Activated naive CD8-positive, alpha-beta T cell treated with anti-CD3 and anti-CD28 coated beads, Interleukin-2, amount 50 U/mL, for 24 hours (primary cell): Measurements from ENCODE around the gene CLIC1.
A peak's percentile ranks its signal among the peaks of the same experiment; 100 is the strongest.

ENCODE experiments used
- ATAC-seq: fragments of 150-1000 bp; cut with Tn5 transposase; one replicate; pipeline ENCODE4 v1.10.0; 2021
- DNase-seq: peaks from one replicate; pipeline ENCODE4 v3.0.0; 2021
- H3K27ac Mint-ChIP-seq: one replicate; pipeline ENCODE4 v1.8.0; 2021; ENCODE audit warnings: mild to moderate bottlenecking, mixed read lengths
- H3K27me3 Mint-ChIP-seq: one replicate; pipeline ENCODE4 v1.8.0; 2021; ENCODE audit warnings: mixed read lengths
- H3K36me3 Mint-ChIP-seq: one replicate; pipeline ENCODE4 v1.8.0; 2021; ENCODE audit warnings: low read depth, mixed read lengths
- H3K4me1 Mint-ChIP-seq: one replicate; pipeline ENCODE4 v1.8.0; 2021; ENCODE audit warnings: mixed read lengths
- H3K4me3 Mint-ChIP-seq: one replicate; pipeline ENCODE4 v1.8.0; 2021; ENCODE audit warnings: mild to moderate bottlenecking, moderate library complexity, mixed read lengths
- H3K9me3 Mint-ChIP-seq: one replicate; pipeline ENCODE4 v1.8.0; 2021; ENCODE audit warnings: mixed read lengths

Gene CLIC1

DNA sequence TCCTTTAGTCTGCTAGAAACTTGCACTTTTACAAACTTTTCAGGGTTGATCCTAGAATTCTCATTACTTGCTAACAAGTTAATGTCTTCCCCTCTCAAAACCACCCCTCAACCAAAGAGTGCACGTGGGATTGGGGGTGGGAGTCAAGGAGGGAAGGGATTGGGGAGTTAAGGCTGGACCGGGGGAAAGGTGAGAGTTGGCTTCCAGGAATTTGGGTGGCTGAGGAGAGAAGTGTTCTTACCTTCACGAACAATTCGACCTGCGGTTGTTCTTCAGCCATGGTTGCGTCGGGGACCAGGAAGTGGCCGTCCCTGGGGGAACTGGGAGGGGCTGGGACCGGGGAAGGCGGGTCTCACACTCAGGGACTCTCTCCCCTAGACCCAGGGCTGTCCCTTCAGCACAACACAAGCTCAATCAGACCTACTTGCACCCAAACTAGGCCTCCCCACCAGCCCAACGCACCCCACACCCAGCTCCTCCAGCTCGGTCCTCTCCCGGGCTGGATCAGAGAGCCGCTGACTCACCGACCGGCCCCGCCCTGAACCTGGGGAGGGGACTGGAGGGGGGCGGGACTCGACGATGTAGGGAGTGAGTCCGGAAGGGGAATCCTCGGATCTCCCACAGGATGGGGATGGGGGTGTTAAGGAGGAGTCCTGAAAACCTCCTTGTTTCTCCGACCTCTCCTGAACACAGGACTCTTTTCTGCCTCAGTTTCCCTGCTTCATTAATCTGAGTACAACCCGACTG, at the start of gene CLIC1:
CLIC1 (minus strand) TSS at position 510 of the 747 bp plus-strand sequence; CDS start at position 280, 230 bp downstream.
- Mint-ChIP-seq H3K27ac (peak within 1 kb of the TSS; percentile 83), H3K27me3 (peaks cover 3% of the 10 kb centered on the region), H3K4me3 (peak within 1 kb of the TSS; percentile 97), H3K9me3 (no peaks in the 10 kb centered on the region), H3K4me1 (peaks cover 63% of the 10 kb centered on the region), H3K36me3 (peaks cover 48% of the 10 kb centered on the region)
- DNase-seq = peak; percentile 87
- ATAC-seq = peak; percentile 42

DNA sequence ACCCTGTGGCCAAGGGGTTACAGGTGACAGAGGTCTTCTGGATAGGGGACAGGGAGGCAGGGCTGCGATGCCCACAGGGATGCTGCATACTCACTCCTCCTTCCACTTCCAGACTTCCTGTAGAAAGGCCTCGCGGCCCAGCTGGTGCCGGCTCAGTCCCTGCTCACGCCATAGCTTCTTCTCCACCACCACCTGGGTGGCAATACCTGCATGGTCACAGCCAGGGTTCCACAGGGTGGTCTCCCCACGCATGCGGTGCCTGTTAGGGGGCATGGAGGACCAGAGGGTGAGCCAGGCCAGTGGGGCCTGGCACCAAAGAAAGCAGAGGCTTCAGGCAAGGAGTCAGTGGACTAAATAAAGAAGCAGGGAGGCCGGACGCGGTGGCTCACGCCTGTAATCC, 49.1 kb upstream of the CLIC1 start:
- no peak overlapping the region for H3K27ac Mint-ChIP-seq
- H3K27me3 Mint-ChIP-seq = no peaks in the 10 kb centered on the region
- H3K9me3 Mint-ChIP-seq = no peaks in the 10 kb centered on the region
- H3K36me3 Mint-ChIP-seq = peaks cover 46% of the 10 kb centered on the region
- ATAC-seq (no peak), DNase-seq (no peak)
- peaks cover 5% of the 10 kb centered on the region for H3K4me1 Mint-ChIP-seq
- no peak overlapping the region for H3K4me3 Mint-ChIP-seq

DNA sequence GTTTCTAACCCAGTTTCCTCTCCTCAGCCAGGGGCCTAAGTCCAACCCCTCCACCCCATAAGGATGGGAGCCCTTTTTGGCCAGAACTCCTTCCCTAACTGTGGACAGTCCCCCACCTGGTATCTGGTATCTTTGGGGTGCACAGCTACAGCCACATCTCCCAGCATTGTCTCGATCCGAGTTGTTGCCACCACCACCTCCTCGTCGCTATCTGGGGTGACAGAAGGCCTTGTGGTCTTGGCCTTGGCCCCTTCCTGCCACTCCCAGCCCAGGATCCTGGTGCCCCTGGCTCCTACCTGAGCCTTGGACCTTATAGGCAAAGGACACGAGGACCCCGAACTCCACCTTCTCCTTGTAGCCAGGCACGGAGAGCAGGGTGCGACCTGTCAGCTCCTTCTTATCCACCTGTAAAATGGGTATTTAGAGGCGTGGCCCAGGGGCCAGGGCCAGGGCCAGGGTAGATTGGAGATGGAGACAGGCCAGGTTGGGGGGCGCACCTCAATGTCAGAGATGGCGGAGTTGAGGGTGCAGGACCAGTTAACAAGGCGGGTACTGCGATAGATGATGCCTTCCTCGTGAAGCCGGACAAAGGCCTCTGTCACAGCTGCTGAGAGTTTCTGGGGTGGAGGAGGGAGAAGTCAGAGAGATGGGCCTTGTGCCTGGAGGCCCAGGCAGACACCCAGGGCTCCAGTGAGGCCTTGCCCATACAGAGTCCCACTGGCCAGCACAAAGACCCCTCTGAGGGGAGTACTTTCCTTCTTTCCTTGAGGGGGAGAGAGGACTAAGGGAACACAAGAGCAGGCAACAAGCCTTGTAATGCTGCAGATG, 48.0 kb upstream of the CLIC1 start:
- ATAC-seq (no peak), DNase-seq (no peak)
- H3K9me3 Mint-ChIP-seq = no peaks in the 10 kb centered on the region
- no peaks in the 10 kb centered on the region for H3K27me3 Mint-ChIP-seq
- peaks cover 43% of the 10 kb centered on the region for H3K36me3 Mint-ChIP-seq
- H3K4me3 Mint-ChIP-seq = no peak overlapping the region
- no peak overlapping the region for H3K27ac Mint-ChIP-seq
- H3K4me1 Mint-ChIP-seq = peaks cover 3% of the 10 kb centered on the region

DNA sequence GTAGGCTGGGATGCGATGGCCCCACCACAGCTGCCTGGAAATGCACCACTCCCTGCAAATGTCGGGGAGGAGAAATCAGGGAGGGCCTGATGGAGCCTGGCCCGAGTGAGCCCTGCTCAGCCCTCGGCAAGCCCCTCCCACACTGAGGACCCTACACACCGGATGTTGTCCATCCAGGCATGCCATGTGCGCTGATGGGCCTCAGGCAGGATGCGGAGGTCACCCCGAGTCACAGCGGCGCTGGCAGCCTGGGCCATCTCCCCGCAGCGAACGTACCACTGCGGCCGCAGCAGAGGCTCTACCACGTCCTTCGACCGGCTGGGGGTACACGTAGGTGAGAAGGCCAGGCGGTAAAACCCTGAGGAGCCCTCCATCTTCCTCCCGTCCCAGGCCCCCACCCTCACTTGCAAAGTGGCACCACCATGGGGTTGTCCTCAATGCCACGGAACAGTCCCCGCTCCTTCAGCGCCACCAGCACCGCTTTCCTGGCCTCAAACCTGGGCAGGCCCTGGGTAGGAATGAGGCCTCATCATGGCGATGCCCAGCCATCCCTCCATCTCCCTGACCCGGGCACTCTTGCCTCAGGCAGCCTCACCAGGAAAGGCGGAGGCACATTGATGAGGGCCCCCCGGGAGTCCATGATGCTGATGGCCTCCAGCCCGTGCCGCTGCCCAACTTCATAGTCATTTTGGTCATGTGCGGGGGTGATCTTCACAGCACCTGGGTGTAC, 46.0 kb upstream of the CLIC1 start:
- ATAC-seq = no peak
- H3K36me3 Mint-ChIP-seq = peaks cover 41% of the 10 kb centered on the region
- no peak for DNase-seq
- H3K4me1 Mint-ChIP-seq = peaks cover 6% of the 10 kb centered on the region
- H3K9me3 Mint-ChIP-seq = no peaks in the 10 kb centered on the region
- no peak overlapping the region for H3K27ac Mint-ChIP-seq
- H3K27me3 Mint-ChIP-seq = no peaks in the 10 kb centered on the region
- no peak overlapping the region for H3K4me3 Mint-ChIP-seq

DNA sequence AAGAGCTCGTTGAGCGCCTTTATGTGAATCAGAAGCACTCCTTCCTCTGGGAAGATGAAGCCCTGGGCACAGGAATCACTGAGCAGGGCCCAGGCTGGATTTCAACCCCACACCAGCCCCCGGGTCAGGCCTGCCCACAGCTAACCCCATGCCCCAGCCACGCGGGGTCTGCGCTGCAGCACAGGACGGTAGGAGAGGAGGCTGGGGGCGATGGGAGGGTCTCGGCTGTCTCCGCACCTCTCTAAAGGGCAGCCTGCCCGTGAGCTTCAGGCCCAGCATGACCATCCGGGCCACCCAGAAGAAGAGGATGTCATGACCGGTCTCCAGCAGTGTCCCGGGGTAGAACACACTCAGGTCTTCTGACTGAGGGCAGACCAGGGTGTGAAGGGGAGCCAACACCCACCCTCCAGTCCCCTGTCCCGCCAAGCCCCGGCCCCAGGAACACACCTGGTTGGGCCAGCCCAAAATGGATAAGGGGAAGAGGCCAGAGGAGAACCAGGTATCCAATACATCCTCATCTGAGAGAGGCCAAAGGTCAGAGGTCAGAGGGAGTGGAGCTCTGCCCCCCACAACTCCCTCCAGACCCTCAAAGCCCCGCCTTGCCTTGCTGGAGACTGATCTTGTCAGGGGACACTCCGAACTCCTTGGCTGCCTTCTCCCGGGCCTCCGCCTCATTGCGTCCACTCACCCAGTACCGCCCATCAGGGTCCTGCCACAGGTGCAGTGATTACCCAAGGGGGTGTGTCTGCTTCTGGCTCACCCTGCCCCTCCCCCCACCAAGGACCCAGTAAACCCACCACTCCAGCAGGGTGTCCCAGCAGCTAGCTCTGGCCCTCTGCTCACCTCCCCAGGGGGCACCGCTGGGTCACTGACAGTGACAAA, 45.2 kb upstream of the CLIC1 start:
- peaks cover 37% of the 10 kb centered on the region for H3K36me3 Mint-ChIP-seq
- H3K27ac Mint-ChIP-seq = no peak overlapping the region
- DNase-seq (no peak), ATAC-seq (no peak)
- no peaks in the 10 kb centered on the region for H3K27me3 Mint-ChIP-seq
- H3K9me3 Mint-ChIP-seq = no peaks in the 10 kb centered on the region
- H3K4me3 Mint-ChIP-seq = no peak overlapping the region
- H3K4me1 Mint-ChIP-seq = peaks cover 15% of the 10 kb centered on the region

DNA sequence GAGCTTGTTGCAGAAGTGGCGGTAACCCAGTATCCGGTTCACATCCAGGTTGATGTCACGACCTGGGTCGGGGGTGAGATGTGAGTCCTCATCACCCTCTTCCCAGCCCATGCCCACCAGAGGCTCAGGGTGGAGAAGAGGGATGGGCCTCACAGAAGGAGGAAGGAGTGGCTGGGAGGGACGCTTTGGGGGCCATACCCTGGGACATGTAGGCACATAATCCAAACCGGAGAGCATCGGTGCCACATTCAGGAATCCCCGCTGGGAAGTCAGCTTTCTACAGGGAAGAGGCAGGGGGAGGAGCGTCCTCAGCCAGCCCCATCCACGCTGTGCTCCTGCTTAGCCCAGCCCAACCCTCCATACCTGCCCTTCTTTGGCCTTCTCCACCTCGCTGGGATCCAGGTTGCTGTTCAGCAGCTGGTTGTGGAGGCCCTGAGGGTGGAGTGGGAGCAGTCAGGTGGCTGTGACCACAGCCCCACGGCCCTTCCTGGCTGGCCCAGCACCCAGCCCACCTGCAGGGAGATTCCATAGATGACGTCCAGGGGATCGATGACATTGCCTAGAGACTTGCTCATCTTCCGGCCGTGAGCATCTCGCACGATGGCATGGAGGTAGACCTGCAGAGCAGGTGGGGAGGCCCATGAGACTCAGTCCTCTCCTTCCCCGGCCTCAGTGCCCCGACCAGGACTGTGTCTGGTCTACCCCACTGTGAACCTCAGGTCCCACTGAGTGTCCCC, 44.3 kb upstream of the CLIC1 start:
- Mint-ChIP-seq H3K9me3 (no peaks in the 10 kb centered on the region), H3K36me3 (peaks cover 34% of the 10 kb centered on the region), H3K27ac (no peak overlapping the region), H3K27me3 (no peaks in the 10 kb centered on the region), H3K4me3 (no peak overlapping the region), H3K4me1 (peaks cover 21% of the 10 kb centered on the region)
- DNase-seq (no peak), ATAC-seq (no peak)

DNA sequence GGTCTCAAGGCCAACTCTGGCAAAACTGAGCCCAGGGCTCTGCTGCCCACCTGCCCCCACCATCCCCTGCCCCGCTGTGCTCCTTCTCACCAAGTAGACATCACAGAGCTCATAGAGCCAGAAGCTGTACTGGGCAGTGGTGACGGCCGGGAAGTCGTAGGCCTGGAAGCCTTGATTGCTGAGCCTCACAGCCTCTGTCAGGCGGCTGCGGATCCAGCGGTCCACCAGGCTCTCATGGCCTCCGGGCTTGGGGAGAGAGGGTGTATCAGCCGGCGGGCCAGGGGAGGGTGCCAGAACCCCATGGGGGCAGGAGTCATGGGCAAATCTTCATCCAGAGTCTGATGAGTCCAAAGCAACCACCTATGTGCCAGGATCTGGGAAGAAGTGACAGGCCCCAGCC, 43.6 kb upstream of the CLIC1 start:
- no peak for DNase-seq
- Mint-ChIP-seq H3K27me3 (no peaks in the 10 kb centered on the region), H3K4me3 (no peak overlapping the region), H3K4me1 (peaks cover 23% of the 10 kb centered on the region), H3K36me3 (peaks cover 32% of the 10 kb centered on the region), H3K27ac (no peak overlapping the region), H3K9me3 (no peaks in the 10 kb centered on the region)
- ATAC-seq = no peak

DNA sequence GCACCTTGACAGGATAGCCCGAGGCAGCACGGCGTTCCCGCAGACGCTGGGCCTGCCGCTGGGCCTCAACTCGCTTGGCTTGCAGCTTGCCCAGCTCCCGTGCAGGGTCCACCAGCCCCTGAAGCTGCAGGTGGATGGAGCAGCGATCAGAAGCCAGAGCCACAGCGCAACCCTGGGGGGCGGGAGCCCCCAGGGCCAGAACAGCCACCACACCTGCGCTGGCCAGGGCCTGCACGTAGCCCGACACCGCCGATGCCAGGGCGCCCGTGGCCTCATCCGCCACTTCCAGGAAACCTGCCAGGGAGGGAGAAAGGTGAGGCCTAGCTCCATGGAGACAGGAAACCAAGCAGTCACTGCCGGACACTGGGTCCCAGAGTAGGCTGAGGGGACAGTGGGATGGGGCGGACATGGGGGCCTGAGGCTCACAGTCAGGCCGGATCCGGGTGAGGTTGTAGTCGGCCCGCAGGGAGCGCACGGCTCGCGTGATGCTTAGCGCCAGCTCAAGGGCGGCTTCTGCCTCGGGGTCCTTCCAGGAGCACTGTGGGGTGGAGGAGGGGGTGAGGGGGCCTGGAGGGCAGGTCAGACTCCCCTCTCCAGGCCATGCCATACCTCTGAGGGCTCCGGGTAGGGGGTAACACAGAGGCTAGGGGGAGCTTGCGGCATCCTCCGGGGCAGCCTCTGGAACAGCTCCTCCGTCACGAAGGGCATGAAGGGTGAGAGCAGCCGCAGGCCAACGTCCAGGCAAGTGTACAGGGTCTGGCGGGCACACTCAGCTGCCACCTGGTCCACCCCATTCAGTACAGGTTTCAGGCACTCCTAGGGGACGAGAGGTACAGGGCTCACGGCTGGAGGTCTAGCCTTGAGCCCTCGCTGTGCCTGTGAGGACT, 42.9 kb upstream of the CLIC1 start:
- DNase-seq (no peak), ATAC-seq (no peak)
- H3K9me3 Mint-ChIP-seq = no peaks in the 10 kb centered on the region
- H3K27ac Mint-ChIP-seq = no peak overlapping the region
- H3K4me3 Mint-ChIP-seq = no peak overlapping the region
- peaks cover 25% of the 10 kb centered on the region for H3K4me1 Mint-ChIP-seq
- H3K27me3 Mint-ChIP-seq = no peaks in the 10 kb centered on the region
- peaks cover 25% of the 10 kb centered on the region for H3K36me3 Mint-ChIP-seq

DNA sequence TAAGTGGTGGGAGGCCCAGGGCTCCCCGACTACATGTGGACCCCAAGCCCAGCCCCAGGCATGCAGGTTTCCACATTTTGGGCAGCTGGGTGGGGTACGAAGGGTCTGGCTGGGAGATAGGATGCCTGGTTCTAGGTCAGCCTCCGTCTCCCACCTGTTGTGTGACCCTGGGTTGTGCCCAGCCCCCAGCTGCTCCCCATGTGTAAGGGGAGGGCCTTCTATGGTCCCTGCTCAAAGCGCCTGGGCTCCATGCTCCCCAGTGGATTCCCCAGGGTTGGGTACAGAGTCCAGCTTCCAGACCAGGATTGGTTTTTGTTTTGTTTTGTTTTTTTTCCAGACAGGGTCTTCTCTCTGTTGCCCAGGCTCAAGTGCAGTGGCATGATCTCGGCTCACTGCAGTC, 41.9 kb upstream of the CLIC1 start:
- Mint-ChIP-seq H3K9me3 (no peaks in the 10 kb centered on the region), H3K27me3 (no peaks in the 10 kb centered on the region), H3K27ac (peak overlapping the region; percentile 59), H3K36me3 (peaks cover 21% of the 10 kb centered on the region), H3K4me3 (no peak overlapping the region), H3K4me1 (peaks cover 34% of the 10 kb centered on the region)
- DNase-seq = no peak
- ATAC-seq = no peak

DNA sequence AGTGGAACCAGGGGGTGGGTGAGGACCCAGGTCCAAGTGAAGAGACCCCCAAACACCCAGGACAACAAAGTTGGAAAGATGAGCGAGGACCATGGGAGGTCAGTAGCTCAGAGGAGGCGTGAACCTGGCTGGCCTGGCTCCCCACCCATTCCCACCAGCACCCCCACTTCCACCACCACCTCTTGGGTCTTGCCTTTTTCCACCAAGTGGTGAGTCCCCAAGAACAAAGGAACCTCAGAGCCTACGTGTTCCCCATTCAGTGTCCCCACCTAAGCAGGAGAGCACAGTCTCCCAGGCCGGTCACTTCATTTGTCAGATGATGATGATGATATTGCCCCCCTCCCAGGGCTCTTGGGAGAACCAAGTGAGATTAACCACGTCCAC, 41.3 kb upstream of the CLIC1 start:
- ATAC-seq = no peak
- H3K27me3 Mint-ChIP-seq = no peaks in the 10 kb centered on the region
- peak overlapping the region; percentile 59 for H3K27ac Mint-ChIP-seq
- H3K4me3 Mint-ChIP-seq = no peak overlapping the region
- peaks cover 18% of the 10 kb centered on the region for H3K36me3 Mint-ChIP-seq
- H3K9me3 Mint-ChIP-seq = no peaks in the 10 kb centered on the region
- H3K4me1 Mint-ChIP-seq = peaks cover 39% of the 10 kb centered on the region
- DNase-seq = no peak

DNA sequence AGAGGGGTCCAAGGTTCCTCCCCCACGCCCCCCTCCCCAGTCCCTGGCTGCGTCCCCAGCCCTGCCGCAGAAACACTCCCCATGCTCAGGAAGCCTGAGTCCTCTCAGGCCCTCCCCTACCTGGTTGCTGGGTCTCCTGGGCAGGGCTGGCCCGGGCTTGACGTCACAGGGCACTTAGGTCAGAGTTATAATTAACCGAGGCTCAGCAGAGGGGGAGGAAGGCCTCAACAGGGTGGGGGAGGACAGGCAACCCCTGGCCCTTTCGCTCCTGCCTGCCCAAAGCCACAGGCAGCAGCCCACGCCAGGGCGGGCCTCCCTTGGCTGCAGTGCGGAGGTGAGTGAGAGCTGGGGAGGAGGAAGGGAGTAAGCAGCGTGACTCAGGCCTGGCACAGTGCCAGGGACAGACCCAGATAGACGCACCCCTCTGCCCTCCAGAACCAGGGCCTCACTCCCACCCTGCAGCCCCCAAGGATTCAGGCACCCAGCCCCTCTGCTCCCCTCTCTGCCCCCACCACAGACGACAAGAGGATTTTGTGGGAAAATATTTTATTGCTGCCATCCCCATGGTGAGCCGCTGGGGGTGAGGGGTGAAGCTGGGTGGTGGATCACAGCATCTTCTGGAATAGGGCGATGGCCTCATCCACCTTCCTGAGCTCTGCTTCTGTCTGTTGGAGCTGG, 40.8 kb upstream of the CLIC1 start, which contains the start of gene VWA7:
VWA7 (minus strand) TSS at position 340 of the 678 bp plus-strand sequence. CDS start 549 bp downstream, outside the sequence.
- ATAC-seq (peak; percentile 92), DNase-seq (peak; percentile 84)
- peaks cover 14% of the 10 kb centered on the region for H3K36me3 Mint-ChIP-seq
- peaks cover 43% of the 10 kb centered on the region for H3K4me1 Mint-ChIP-seq
- peak within 1 kb of the TSS; percentile 59 for H3K27ac Mint-ChIP-seq
- peak within 1 kb of the TSS; percentile 4 for H3K4me3 Mint-ChIP-seq
- H3K27me3 Mint-ChIP-seq = no peaks in the 10 kb centered on the region
- no peaks in the 10 kb centered on the region for H3K9me3 Mint-ChIP-seq

DNA sequence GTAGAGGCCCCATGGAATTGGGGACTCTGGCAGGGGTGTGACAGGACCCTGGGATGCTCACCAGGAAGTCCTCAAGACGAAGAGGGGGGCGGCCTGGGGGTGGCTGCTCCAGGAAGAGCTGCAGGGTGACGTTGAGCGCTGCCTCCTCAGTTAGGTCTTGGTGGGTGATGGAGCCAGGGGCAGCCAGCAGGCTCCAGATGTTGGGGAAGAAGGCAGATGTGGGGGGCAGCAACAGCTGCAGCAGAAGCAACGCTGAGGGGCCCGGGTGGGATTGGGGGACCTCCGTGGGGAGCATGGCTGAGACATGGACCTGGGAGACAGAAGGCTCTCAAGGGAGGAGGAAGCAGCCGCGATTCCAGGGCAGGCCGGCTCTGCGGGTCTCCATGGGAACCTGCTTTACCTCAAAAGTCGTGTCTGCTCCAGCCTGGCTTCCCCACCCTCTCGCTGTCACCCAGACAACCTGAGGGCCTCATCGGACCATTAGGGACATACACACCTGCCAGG, 40.2 kb upstream of the CLIC1 start:
- peak overlapping the region; percentile 4 for H3K4me3 Mint-ChIP-seq
- peak overlapping the region; percentile 59 for H3K27ac Mint-ChIP-seq
- no peaks in the 10 kb centered on the region for H3K9me3 Mint-ChIP-seq
- DNase-seq (no peak), ATAC-seq (peak; percentile 3)
- peaks cover 12% of the 10 kb centered on the region for H3K36me3 Mint-ChIP-seq
- H3K27me3 Mint-ChIP-seq = no peaks in the 10 kb centered on the region
- peaks cover 48% of the 10 kb centered on the region for H3K4me1 Mint-ChIP-seq
